Sigmoid colon (tissue), 4 donors: Measurements from ENCODE around the gene GRAMD4.

Experiments
- CTCF ChIP-seq, 4 experiments: fragments of 450-650 bp in 3 of 4; fragments of 200-600 bp in 1 of 4; IDR thresholded peaks; one replicate each; pipeline ENCODE4 v1.5.1; 2016 to 2019; ENCODE audit warnings: antibody characterized with exemption in 4 of 4, mild to moderate bottlenecking in 3 of 4, moderate library complexity in 2 of 4
- EP300 ChIP-seq, 4 donors: sonication (generic); formaldehyde crosslinking; IDR thresholded peaks; one replicate each; pipeline ENCODE4 v1.6.1; 2017; ENCODE audit warnings: antibody characterized with exemption in 4 of 4
- POLR2A ChIP-seq, 2 donors: fragments of 450-650 bp; IDR thresholded peaks; one replicate each; pipeline ENCODE4 v1.6.1; 2016; ENCODE audit warnings: antibody characterized with exemption in 2 of 2, mild to moderate bottlenecking in 2 of 2, moderate library complexity in 2 of 2
- POLR2AphosphoS5 ChIP-seq, 4 donors: sonication (generic); formaldehyde crosslinking; IDR thresholded peaks; one replicate each; pipeline ENCODE4 v1.6.1; 2017; ENCODE audit warnings: antibody characterized with exemption in 4 of 4

- no peak for TF ChIP-seq POLR2A (IDR thresholded peaks at IDR 0.05)
- TF ChIP-seq CTCF (IDR thresholded peaks at IDR 0.05) = no peak
- no peak for TF ChIP-seq EP300 (IDR thresholded peaks at IDR 0.05)
- no peak for TF ChIP-seq POLR2AphosphoS5 (IDR thresholded peaks at IDR 0.05)
Observed at GRCh38 chr22:46663436-46664100, 43.4 kb downstream of the GRAMD4 start.
